Left hindlimb (tissue), 1 donor: ENCODE data around the gene CEP83.

Experiments
- DNase-seq: peaks from one replicate; pipeline ENCODE4 v3.0.0-alpha.2; 2018

Gene CEP83

DNA sequence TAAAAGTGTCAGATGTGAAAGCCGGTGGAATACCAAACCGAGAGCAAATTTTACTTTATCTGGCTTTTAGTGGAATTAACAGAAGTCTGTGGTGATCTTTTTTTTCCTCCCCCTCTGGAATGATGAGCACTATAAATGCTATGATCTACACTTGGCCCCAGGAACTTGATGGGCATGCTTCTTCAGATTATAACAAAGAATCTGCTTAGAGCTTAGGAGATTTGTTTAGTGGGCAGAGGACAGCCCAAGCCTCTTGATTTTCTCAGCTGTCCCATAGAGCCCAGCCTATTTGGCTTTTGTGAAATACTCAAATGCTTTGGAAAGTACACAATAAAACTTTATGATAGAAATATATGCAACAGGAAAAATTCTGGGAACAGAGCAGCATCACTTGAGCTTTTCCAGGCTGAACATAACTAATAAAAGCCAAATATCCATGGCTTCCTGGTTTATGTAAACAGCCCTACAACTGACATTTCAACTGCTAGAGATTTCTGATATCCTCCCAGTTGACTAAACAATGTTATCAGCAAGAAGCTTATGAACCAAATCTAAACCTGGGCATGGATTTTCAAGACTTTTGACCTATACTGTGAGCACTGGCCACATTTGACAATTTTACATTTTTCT lies 161.7 kb downstream of the CEP83 start:
- DNase-seq: no peak

DNA sequence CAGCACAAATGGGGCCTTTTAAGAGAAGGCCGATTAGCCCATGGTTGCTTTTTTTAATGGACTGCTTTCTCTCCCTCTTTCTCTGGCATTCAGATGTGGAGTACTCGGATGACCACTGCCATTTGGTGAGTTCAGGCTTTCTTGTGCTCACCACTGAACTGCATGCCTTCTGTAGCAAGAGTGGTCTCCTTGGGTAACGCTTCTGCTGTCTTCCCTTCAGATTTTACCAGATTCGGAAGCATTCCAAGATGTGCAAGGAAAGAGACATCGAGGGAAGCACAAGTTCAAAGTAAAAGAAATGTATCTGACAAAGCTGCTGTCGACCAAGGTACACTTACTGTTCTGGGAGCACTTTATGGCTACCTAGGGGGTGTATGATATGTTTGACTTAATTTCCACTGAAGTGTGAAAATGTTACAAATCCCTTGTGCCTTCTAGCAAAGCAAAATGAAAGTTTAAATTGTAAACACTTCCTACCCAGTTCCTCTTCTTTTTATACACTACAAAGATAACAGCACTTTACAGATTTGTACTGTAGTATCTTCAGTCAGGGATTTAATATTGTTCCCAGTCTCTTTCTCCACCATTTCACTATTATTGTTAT lies 162.5 kb downstream of the CEP83 start:
- no peak for DNase-seq

DNA sequence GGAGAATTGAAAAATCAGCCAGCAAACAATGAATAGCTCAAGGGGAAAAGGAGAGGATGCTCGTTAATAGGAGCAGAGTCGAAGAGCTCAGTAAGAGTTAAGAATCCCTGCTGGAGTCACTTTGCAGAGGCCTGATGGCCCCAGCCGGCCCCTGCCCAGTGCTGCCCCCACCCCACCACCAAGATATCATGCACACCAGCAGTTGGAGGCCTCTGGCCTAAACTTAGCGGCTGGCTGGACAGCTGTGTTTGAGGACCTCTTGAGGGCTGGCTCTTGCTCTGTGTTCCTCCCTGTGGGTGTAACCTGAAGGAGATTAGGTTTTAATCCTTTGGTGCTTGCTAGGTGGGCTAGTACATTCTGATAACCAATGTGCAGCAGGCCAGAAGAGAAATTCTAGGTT lies 169.3 kb downstream of the CEP83 start:
- no peak for DNase-seq

DNA sequence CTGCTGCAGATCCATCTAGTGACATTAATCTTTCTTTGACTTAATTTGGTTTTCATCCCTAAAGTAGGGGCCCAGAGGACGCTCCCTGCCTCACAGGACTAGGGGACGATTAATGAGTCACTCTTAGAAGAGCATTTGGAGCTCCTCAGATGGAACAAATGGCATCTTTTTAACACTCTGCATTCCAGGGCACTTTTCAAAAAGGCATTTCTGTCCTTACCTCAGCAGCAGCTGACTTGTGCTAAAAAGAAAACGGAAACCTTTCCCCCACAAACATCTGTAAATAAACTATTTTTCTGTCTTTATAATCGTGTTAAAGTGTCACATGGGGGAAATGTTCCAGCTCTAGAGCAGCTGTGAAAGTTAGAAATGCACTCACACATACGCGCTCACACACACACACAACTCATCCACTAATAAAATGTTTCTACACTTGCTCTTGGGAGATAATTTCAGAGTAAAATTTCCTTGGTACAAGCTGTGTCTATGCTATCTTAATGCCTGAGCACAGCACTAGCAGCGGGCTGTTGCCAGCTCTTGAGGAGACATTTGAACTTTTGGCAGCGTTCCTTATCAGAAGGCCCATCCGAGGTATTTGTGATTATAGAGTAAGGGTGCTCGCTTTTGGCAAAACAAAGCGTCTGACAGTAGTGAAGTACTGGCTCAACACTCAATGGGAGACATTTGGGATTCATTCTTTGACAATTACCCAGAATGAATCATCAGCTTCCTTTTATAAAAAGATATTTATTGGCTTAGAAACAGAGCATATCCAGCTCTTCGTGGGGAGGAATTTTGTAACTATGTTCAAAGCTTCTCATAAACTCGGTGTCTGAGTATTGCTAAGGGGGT lies 170.0 kb downstream of the CEP83 start:
- peak; percentile 48 for DNase-seq

DNA sequence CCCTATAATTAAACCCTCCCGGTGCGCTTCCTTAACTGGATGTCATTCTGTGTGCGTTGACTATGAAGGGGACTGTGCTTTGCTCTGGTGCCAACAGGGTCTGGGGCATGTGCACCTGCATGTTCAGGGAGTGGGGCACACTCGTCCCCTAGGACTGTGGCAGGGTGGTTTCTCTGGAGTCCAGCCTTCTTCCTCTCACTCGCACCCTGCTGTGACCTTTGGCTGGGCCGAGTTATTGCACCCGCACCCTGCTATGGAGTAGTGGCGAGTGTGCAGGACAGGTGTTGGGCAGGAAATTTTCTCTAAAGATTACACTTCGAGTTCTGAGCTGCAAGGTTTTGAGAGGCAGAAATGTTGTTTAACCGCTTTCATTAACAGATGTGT lies 172.4 kb downstream of the CEP83 start:
- DNase-seq: no peak

DNA sequence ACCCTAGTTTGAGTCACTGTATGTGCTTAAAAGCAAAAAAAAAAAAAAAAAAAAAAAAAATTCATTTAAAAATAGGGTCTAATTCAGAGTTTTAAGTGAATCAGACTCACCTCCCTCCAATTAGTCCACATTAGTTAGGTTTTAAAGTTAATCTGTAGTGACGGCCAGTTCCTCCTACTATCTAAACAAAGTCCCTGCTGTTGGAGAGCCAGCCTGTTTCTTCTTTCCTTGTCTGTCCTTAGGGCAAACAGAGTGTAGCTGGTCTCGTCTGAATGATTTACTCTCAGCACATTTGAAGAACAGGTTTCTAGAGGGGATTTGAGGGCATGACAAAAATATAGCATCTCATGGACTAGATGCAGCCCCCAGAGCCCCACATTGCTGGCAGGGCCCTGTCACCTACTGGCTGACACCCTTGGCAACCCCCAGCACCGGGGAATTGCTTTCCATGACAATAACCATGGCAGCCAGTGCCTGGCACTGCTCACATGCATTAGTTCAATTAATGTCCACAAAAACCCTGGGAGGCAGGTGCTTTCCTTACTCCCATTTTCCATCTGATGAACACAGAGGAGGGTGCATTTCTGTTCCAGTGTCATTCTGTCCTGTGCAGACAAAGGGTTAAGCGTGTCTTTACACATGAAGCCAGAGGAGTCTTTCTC lies 173.0 kb downstream of the CEP83 start:
- no peak for DNase-seq

DNA sequence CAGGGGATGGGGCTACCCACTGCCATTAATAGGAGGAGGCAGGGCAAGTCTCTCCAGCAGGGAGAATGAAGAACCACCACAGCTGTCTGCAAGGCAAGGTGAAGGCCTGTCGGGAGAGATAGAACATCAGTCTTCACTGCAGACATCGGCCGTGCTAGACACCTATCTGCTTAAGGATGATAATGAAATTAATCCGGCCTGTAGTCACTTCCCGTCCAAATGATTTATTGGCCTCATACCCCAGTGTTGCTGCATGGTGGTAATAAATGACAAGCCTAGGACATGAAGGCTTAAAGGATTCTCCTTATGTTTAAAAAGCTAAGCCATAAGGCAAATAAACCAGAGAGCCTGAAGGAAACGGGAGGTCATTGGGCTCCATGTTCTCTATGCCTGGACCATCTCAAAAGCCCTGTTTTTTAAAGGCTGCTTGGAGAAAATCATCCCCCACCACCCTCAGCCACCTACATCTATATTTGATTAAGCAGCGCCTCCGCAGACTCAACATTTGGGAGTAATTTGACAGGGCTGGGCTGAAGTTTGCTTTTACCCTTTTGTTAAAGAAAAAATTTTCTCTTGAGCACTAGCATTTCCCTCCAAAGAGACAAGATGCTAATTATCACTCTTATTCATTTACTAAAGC lies 173.6 kb downstream of the CEP83 start:
- DNase-seq: no peak

DNA sequence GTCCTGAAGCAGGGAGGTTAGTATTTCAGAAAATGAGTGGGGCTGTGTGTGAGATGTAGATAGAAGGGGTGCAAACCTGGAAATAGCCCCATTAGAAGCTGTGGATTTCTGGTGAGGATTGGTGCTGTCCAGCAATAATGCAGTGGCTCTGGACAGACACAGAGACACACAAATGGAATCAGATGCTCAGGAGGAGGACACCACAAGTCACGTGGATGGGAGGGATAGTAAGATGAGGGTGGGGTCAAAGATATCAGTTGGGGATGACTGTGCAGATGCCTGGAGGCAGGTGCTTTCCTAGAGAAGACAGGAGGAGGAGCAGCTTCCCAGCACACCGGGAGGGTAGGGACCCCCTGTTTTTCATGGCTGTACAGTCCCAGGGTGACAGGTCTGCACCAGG lies 174.8 kb downstream of the CEP83 start:
- no peak for DNase-seq

DNA sequence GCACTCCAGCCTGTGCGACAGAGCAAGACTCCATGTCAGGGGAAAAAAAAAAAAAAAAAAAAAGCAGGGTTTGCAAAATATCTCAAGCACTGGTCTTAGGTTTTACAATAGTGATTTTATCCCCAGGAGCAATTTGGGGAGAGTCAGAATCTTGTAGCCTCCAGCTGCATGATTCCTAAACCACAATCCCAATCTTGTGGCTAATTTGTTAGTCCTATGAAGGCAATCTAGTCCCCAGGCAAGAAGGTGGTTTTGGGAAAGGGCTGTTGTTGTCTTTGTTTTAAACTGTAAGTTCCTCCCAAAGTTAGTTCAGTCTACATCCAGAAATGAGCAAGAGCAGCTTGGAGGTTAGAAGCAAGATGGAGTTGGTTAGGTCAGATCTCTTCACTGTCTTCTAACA lies 175.6 kb downstream of the CEP83 start:
- no peak for DNase-seq

DNA sequence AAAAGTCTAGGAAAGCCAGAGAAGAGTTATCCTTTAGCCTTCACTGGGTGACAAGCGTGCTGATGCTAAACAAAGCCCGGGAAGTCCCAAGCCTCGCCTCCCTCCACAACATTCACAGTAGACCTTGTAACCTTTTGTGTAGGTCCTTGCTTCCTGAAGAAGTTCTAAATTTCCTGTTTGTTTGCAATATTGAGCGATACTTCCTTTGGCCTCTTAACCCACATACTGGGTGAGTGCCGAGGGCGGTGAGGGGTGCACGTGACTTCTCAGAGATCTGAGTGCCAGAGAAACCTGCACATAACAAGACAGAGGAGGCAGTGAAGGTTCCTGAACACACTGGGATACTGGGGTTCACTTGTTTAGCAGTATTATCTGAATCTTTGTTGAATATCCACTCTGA lies 177.0 kb downstream of the CEP83 start:
- no peak for DNase-seq

DNA sequence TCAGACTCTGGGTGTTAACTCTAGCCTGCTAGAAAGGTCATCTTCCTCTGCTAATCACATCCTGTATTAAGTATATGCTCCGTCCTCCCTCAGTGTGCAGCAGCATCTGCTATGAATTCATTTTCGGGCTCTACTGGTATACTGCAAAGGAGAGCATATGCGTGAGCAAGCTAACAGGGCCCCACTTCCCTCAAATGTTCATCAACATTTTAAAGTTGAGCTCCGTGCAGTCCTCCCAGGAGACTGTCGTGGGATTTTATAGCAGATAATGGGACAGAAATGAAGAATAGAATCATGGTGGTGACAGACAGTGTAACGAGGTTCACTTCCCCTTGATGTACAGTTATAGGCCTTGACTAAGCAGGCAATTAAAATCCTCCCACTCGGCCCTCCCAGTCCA lies 179.6 kb downstream of the CEP83 start:
- DNase-seq: no peak

DNA sequence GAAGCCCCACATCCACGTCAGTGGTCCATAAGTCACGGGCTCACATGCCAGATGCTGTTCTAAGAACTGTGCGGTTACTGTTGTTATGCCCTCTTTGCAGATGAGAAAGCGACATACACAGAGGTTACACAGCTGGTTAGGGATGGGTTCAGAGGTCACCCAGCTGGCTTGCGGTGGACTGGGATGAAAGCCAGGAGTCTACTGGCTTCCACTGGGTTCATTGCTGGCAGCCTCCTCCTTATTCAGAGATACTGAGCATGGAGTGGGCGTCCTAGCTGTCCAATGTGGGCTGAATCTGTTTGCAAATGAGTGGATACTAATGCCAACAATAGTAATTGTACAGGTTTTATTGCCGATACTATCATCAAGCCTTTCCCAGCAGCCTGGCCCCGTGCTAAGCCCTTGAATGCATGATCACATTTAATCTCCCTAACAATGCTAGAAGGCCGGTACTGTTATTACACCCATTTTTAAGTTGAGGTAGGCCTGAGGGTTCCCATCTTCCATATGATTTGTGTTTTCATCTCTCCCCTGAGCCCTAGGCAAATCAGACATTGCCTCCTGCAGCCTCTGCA lies 182.2 kb downstream of the CEP83 start:
- no peak for DNase-seq

DNA sequence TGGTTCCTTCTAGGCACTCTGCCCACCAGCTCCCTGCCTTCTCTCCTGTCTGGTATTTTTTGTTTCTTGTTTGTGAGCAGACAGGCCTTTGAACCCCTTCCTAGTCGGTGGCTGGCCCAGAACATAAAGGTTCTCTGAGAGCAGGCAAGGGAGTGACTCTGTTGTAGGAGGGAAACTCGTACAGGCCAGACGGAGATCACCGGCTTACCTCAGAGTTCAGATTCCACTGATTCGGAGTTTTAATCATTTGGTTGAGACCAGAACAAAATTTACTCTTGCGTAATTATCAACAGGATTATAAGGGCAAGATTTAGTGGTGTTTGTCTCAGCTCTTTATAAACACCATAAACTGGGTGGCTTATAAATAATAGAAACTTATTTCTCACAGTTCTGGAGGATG lies 182.9 kb downstream of the CEP83 start:
- DNase-seq: no peak

DNA sequence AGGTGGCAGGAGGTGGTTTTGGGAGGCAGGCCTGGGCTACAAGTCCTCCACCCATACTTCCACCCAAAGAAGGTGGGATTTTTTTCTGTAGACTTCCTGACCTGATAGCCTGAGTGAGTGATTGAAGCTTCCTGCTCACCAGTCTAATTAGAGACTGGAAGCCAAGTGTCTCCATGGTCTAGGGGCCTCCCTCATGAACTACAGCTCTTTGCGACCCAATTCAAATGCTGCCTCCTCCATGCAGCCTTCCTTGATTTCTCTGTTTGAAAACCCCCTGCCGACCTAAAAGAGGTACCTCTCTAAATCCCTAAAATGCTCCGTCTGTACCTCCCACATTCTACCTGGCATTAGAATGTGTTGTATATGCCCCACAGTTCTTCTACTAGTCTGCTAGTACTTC lies 186.4 kb downstream of the CEP83 start:
- DNase-seq: no peak

DNA sequence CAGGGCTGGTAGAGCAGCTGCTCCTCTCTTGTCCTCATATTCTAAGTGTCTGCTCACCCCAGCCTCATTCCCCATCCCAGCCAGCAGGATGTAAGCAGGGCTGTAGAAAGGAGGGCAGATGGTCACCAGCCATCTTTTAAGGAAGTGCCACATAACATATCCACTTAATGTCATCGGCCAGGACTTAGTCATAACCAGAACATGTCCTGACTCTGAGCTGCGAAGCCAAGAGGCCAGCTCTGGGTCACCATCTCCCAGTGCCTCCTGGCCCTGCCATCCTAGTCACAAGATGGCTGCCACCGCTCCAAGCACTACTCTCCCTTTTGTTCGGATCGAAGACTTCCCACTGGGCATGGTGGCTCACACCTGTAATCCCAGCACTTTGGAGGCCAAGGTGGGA lies 187.4 kb downstream of the CEP83 start:
- DNase-seq: no peak

DNA sequence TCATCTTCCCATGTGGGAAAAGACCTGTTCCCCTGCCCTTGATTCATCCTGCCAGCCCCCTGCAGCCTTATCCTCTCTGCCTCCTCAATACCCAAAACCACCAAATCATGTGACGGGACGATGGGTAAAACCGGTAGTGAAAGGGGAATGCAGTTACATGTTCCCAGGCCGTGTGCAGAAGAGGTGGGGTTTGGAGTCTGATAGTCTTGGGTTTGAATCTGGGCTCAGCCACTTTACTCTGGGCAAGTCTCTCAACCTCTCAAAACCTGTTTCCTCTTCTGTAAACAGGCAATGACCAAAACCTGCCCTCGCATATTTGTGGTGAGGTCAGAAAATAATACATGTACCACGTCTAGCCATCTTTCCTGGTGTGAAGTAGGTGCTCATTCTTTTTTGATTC lies 188.3 kb downstream of the CEP83 start:
- DNase-seq: no peak

DNA sequence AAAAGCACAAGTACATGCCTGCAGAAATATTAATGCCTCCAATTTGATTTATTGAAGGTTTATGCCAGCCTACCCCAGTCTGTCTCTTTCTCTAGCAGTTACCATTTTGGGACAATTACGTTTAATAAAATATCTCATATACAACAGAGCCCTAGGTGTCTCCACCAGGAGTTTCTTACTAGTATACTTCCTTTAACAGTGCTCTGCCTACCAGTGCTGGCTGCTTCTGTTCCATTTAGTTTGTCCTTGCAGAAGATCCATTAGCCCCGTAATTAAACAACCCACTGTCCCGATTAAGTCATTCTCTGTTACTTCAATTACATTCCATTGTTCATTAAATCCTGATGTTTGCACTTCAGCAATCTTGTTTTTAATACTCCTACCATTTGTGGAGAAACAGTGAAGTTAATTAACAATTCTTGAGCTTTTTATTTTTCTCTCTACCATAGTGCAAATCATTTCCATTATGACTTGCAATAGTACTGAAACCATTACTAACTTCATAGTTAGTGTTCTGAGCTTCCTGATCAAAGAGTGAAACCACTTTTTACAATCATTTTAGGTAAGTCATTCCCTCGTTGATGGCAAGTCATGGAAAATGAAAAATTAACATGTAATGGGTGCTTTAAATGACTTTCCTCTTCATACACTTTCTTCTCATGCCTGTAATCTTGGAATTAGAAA lies 190.2 kb downstream of the CEP83 start:
- no peak for DNase-seq

DNA sequence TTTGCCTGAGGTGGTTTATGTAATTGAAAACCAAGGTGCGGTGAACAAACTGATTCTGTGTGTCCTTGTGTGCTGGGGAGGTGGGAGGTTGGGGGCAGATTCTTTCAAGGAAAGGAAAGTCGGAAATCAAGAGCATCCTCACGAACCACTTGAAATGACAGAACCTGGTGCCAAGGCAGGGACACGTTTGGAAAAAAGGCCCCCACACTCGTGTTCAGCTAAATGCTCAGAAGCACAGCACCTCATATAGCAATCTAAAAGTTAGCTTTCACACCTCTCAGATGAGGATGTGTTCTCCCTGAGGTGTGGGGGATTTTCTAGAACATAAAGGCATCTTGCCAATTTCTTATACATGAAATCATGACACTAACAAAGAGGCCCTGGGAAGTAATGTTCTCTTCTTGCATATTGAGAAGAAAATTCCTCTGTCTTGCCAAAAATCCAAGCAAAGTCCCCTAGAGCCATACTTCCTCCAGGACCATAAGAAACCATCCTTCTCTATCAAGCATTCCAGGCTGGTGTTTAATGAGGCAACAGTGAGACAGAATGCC lies 191.7 kb downstream of the CEP83 start:
- no peak for DNase-seq

DNA sequence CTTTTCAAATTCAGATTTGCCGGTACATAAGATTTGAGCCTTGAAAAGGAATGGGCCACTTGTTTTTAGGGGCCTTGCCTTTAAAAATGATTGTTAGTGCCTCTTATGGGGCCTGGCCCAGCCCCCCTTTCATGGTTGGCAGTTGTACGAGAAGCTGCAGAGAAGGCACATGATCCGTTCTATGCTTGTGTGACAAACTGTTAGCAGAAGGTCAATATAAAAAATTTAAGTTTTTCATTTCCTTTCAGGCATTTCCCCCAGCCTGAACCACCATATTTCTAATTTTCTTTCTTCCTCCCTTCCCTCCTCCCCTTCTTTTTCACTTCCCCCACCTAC lies 192.2 kb downstream of the CEP83 start:
- no peak for DNase-seq

DNA sequence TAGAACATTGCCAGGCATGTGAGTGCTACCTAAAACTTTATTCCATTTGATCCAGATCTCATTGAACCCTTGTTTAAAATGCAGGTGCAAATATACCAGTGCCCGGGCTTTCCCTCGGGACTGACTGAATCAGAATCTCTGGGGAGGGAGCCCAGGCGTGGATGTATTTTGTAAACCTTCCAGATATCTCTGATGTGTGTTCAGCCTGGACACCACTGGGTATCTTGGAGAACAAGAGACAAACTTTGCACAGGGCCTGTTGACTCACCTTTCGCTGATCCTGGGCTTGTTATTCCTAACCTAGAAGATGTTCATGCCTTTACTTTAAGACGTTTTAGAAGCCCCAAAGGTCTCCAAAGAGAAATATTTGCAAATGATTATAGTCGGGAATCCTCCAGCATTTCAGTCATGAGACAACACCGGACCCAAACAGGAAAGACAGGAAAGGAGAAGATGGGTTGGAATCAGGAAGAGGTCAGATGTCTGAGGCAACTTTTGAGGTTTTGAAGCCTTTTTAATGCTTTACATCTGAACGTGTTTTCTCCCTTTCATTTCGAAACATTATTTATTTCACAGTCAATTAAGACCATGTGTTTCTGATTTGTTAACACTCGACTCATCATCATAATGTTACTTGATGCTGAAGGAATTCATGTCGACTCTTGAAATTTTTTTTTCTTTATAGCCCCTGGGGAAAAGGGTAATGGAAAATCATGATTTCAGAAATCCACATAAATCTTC lies 192.7 kb downstream of the CEP83 start:
- no peak for DNase-seq
